Sigmoid colon (tissue), 7 donors: ENCODE measurements around the gene SPRED2. TPM values are rescaled to one million over a fixed set of nuclear protein-coding genes. Genes with fewer than 3 reads are reported as not detected.

ENCODE experiments used
- DNase-seq: peaks from one replicate; pipeline ENCODE4 v3.0.0-alpha.2; 2019
- H3K27ac ChIP-seq, 4 donors: fragments of 200-600 bp; sonication (generic); one replicate each; pipeline ENCODE4 v1.5.1; 2016 to 2019; ENCODE audit warnings: mild to moderate bottlenecking in 1 of 4
- H3K27me3 ChIP-seq, 3 donors: fragments of 200-600 bp; sonication (generic); one replicate each; pipeline ENCODE4 v1.5.1; 2019; ENCODE audit warnings: mild to moderate bottlenecking in 1 of 3
- H3K36me3 ChIP-seq, 4 donors: fragments of 200-600 bp; sonication (generic); one replicate each; pipeline ENCODE4 v1.5.1; 2016 to 2019
- H3K4me1 ChIP-seq, 4 donors: fragments of 200-600 bp; sonication (generic); one replicate each; pipeline ENCODE4 v1.5.1; 2017 to 2019
- H3K4me3 ChIP-seq, 4 donors: fragments of 200-600 bp; sonication (generic); one replicate each; pipeline ENCODE4 v1.5.1; 2017 to 2019; ENCODE audit warnings: mild to moderate bottlenecking in 2 of 4, moderate library complexity in 1 of 4
- H3K9me3 ChIP-seq, 4 donors: fragments of 200-600 bp in 3 of 4; sonication (generic) in 3 of 4; one replicate each; pipeline versions ENCODE4 v1.5.1 to v1.6.1; 2013 to 2019
- EP300 ChIP-seq, 4 donors: sonication (generic); formaldehyde crosslinking; IDR thresholded peaks; one replicate each; pipeline ENCODE4 v1.6.1; 2017; ENCODE audit warnings: antibody characterized with exemption in 4 of 4
- POLR2A ChIP-seq, 2 donors: fragments of 450-650 bp; IDR thresholded peaks; one replicate each; pipeline ENCODE4 v1.6.1; 2016; ENCODE audit warnings: antibody characterized with exemption in 2 of 2, mild to moderate bottlenecking in 2 of 2, moderate library complexity in 2 of 2
- POLR2AphosphoS5 ChIP-seq, 4 donors: sonication (generic); formaldehyde crosslinking; IDR thresholded peaks; one replicate each; pipeline ENCODE4 v1.6.1; 2017; ENCODE audit warnings: antibody characterized with exemption in 4 of 4
- WGBS, 2 donors: extraction: QIAGEN DNeasy Blood & Tissue Kit; methylation state at CpG; one replicate each; pipeline ENCODE4 v1.1.7; 2013; 5-methylcytosine and 5-hydroxymethylcytosine counted together
- intact Hi-C: fragments of 100-400 bp; cut with DNase I; formaldehyde crosslinking; loops from one replicate; pipeline ENCODE4 v1.15.1; 2023
- polyA plus RNA-seq, 3 donors: library from polyadenylated mRNA; stranded (reverse); fragments of 200-250 nt; gene quantifications; one replicate each; pipeline ENCODE4 v1.2.3, GENCODE V29; 2013
- total RNA-seq, 4 donors: library from RNA; depleted of rRNA; stranded (reverse); fragments of >200 nt; gene quantifications; one replicate each; pipeline ENCODE4 v1.1.0, GENCODE V29; 2016
- TF ChIP-seq, protein P1 (sequence below), 4 experiments: fragments of 450-650 bp in 3 of 4; fragments of 200-600 bp in 1 of 4; IDR thresholded peaks; one replicate each; pipeline ENCODE4 v1.5.1; 2016 to 2019; ENCODE audit warnings: antibody characterized with exemption in 4 of 4, mild to moderate bottlenecking in 3 of 4, moderate library complexity in 2 of 4
- donor health status: healthy with polysubstance abuse.
- donor health status: Bipolar disorder and iron deficiency.
- donor health status: healthy.

The SPRED2 gene
- total and polyA plus RNA-seq, 7 donors: 6.1 to 31.2 (median 13.0) TPM

DNA sequence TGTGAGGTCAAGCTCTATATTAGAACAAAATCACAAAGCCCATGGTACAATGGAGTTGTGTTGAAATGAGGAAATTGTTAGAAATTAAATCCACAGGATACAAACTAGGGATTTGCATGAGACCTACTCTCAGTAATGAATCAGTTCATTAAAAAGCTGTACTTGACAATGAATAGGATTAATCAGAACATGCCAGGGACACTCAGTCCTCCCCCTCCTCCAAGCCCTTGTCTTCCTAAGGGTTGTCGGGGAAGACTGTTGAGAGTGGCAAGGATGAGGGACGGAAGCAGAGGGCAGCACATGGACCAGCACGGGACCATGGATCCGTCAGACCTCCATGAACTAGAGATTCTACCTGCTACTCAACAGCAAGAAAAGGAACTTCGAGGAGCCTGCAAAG lies 39.8 kb downstream of the SPRED2 start:
- TF ChIP-seq POLR2A (IDR thresholded peaks at IDR 0.05) (no peak), EP300 (IDR thresholded peaks at IDR 0.05) (no peak), POLR2AphosphoS5 (IDR thresholded peaks at IDR 0.05) (no peak)
- TF ChIP-seq, protein P1, sequence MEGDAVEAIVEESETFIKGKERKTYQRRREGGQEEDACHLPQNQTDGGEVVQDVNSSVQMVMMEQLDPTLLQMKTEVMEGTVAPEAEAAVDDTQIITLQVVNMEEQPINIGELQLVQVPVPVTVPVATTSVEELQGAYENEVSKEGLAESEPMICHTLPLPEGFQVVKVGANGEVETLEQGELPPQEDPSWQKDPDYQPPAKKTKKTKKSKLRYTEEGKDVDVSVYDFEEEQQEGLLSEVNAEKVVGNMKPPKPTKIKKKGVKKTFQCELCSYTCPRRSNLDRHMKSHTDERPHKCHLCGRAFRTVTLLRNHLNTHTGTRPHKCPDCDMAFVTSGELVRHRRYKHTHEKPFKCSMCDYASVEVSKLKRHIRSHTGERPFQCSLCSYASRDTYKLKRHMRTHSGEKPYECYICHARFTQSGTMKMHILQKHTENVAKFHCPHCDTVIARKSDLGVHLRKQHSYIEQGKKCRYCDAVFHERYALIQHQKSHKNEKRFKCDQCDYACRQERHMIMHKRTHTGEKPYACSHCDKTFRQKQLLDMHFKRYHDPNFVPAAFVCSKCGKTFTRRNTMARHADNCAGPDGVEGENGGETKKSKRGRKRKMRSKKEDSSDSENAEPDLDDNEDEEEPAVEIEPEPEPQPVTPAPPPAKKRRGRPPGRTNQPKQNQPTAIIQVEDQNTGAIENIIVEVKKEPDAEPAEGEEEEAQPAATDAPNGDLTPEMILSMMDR (IDR thresholded peaks at IDR 0.05): no peak
- WGBS, 2 donors: 95 to 98% methylated on average over 5 of the region's 5 CpGs
- Histone ChIP-seq H3K36me3 (no peaks in the 10 kb centered on the region), H3K27me3 (no peaks in the 10 kb centered on the region), H3K4me1 (peaks cover 0 to 18% (median 16%) of the 10 kb centered on the region in 4 donors), H3K9me3 (no peaks in the 10 kb centered on the region), H3K27ac (no peak overlapping the region), H3K4me3 (no peak overlapping the region)
- DNase-seq: no peak
- intact Hi-C loops: no loop called here

DNA sequence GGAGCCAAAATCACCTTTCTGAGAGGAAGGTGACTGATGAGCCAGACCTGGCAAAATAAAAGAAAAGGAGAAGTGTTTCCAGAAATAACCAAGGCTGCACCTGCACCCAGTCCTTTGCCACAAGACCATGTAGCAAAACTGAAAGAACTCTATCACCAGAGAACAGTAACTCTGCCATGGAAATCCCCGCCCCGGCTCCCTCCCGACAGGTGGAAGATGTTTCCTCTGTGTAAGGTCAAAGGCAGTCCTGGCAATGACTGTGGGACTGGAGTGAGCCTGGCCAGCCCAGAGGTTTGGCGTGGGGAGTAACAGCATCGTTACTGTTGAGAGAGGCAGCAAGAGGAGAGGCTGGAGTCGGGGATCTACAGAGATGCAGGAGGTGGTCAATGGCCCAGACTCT lies 42.3 kb downstream of the SPRED2 start:
- Histone ChIP-seq H3K27ac (no peak overlapping the region), H3K27me3 (no peaks in the 10 kb centered on the region), H3K4me1 (no peaks in the 10 kb centered on the region), H3K9me3 (no peaks in the 10 kb centered on the region), H3K4me3 (no peak overlapping the region), H3K36me3 (no peaks in the 10 kb centered on the region)
- no peak for TF ChIP-seq POLR2A (IDR thresholded peaks at IDR 0.05)
- intact Hi-C loops: no loop called here
- WGBS, 2 donors: 11 to 31% methylated on average over 6 of the region's 6 CpGs
- DNase-seq: peak; percentile 76

DNA sequence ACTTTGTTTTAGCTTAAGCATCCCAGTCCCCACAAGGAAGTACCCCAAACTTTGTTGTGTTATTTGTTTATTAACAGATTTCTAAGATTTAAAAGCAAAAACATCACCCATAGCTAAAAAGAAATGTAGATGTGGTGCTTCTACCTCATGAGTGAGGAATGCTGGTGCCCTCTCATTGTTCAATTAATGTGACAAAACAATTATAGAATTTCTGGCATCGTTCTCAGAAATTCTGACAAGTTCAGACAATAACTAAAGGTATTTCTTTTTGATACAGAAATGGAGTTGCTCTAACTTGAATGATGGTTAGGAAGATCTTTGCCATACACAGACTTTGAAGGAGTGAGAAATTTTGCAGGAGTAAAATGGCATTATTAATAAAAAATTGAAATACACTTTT lies 42.9 kb downstream of the SPRED2 start:
- TF ChIP-seq EP300 (IDR thresholded peaks at IDR 0.05) (no peak), POLR2A (IDR thresholded peaks at IDR 0.05) (no peak)
- TF ChIP-seq, protein P1 (IDR thresholded peaks at IDR 0.05): no peak
- Histone ChIP-seq H3K4me3 (no peak overlapping the region), H3K9me3 (no peaks in the 10 kb centered on the region), H3K4me1 (peaks cover 0 to 2% (median under 1%) of the 10 kb centered on the region in 4 donors), H3K36me3 (no peaks in the 10 kb centered on the region), H3K27me3 (no peaks in the 10 kb centered on the region), H3K27ac (no peak overlapping the region)
- no peak for DNase-seq
- intact Hi-C loops: no loop called here
- 87 to 92% methylated on average over 1 of the region's 1 CpG for WGBS, 2 donors

DNA sequence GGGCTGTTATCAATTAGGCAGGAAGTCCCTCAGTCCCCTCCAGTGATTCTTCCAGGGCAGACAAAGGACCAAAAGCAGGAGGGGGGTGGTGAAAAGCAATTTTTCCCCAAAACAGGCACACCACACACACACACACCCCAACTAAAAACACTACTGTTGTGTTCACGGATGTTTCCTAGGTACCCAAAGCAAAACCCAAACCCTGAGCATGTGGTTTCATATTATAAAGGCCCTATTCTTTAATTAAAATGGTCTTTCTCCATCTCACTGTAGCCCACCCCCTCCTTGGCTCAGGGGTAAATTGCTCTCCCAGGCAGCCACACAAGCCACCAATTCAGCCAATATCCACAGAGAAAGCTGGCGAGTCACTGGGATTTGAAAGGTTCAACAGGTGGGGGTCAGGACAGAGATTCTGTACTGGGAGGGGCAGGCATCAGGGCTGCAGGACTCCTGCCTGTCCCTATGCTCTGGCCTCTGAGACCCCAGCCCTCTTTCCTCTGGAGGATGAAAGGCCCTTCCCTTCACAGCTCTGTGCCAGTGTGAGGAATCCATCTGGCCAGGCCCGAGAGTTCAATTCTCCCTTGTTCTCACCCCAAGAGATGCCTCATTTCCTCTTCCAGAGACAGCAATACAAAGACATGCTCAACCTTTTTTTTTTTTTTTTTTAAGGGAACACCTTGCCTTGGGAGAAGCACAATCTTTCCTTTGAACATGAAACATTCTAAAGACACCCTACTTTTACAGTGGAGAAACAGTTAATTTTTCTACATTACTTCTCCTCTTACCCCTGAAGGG lies 43.6 kb downstream of the SPRED2 start:
- Histone ChIP-seq H3K27ac (no peak overlapping the region), H3K4me3 (no peak overlapping the region), H3K36me3 (no peaks in the 10 kb centered on the region), H3K9me3 (no peaks in the 10 kb centered on the region), H3K4me1 (peaks cover 0 to 9% (median 4%) of the 10 kb centered on the region in 4 donors), H3K27me3 (no peaks in the 10 kb centered on the region)
- 84 to 88% methylated on average over 3 of the region's 3 CpGs for WGBS, 2 donors
- DNase-seq: no peak
- TF ChIP-seq EP300 (IDR thresholded peaks at IDR 0.05): no peak
- no peak for TF ChIP-seq POLR2AphosphoS5 (IDR thresholded peaks at IDR 0.05)
- no peak for TF ChIP-seq POLR2A (IDR thresholded peaks at IDR 0.05)
- TF ChIP-seq, protein P1 (IDR thresholded peaks at IDR 0.05): no peak
- intact Hi-C loops: no loop called here

DNA sequence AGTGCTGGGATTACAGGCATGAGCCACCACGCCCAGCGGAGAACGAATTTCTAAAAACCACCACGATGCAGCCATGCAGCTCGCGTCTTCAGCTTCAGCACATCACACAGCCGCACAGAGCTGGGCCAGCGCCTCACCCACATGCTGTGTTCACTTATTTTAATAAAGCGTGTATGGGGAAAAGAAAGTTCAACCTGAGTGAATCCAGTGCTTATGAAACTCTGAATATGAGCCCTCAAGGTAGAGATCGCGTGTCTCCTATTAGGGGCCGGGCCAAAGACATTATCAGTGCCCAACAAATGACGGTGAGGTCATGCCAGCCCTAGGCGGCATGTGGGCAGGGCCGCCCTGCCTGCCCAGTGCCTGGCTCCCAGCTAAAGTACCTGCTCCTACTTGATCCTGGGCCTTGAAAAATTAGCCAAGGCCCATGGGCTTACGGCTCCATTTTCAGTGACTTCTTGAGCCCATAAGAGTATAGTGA lies 44.3 kb downstream of the SPRED2 start:
- H3K4me1 ChIP-seq: peaks cover 0 to 16% (median 10%) of the 10 kb centered on the region in 4 donors
- 85 to 97% methylated on average over 16 of the region's 16 CpGs for WGBS, 2 donors
- intact Hi-C loops: no loop called here
- H3K27me3 ChIP-seq: no peaks in the 10 kb centered on the region
- no peaks in the 10 kb centered on the region for H3K36me3 ChIP-seq
- H3K9me3 ChIP-seq: no peaks in the 10 kb centered on the region
- no peak overlapping the region for H3K4me3 ChIP-seq
- TF ChIP-seq, protein P1 (IDR thresholded peaks at IDR 0.05): no peak
- TF ChIP-seq POLR2A (IDR thresholded peaks at IDR 0.05) (no peak), EP300 (IDR thresholded peaks at IDR 0.05) (no peak), POLR2AphosphoS5 (IDR thresholded peaks at IDR 0.05) (no peak)
- no peak overlapping the region for H3K27ac ChIP-seq
- DNase-seq: no peak
